ENCODE measurements around the gene EGFR.

The EGFR gene

GRCh38 chr7:55130395-55131141 lies 111.8 kb downstream of the EGFR start:
- no peak for DNase-seq

- DNase-seq: no peak
These were observed 112.5 kb downstream of the EGFR start for GRCh38 chr7:55131142-55131929.

- no peak for DNase-seq
These were observed 113.7 kb downstream of the EGFR start for GRCh38 chr7:55132550-55132889.

- DNase-seq: peak; percentile 17 to 19
These were observed 114.2 kb downstream of the EGFR start for GRCh38 chr7:55132890-55133551.

- no peak for DNase-seq
These were observed 115.0 kb downstream of the EGFR start for GRCh38 chr7:55133630-55134358.

- no peak for DNase-seq
These were observed 115.5 kb downstream of the EGFR start for GRCh38 chr7:55134359-55134725.

GRCh38 chr7:55134786-55135185 lies 116.0 kb downstream of the EGFR start:
- no peak for DNase-seq

GRCh38 chr7:55135462-55135861 lies 116.6 kb downstream of the EGFR start:
- DNase-seq: no peak

GRCh38 chr7:55138663-55139062 lies 119.8 kb downstream of the EGFR start:
- no peak for DNase-seq

GRCh38 chr7:55140221-55140940 lies 121.6 kb downstream of the EGFR start:
- no peak for DNase-seq

- DNase-seq: no peak
These were observed 122.1 kb downstream of the EGFR start for GRCh38 chr7:55140941-55141278.

GRCh38 chr7:55142919-55143600 lies 124.2 kb downstream of the EGFR start:
- DNase-seq: no peak

- DNase-seq: no peak
These were observed 125.8 kb downstream of the EGFR start for GRCh38 chr7:55144333-55145317.

GRCh38 chr7:55145606-55146005 lies 126.8 kb downstream of the EGFR start:
- DNase-seq: no peak

GRCh38 chr7:55147101-55147500 lies 128.3 kb downstream of the EGFR start:
- DNase-seq: no peak

- no peak for DNase-seq
These were observed 128.9 kb downstream of the EGFR start for GRCh38 chr7:55147736-55148135.

- no peak for DNase-seq
These were observed 129.8 kb downstream of the EGFR start for GRCh38 chr7:55148571-55148970.

- DNase-seq: no peak
These were observed 130.2 kb downstream of the EGFR start for GRCh38 chr7:55149001-55149400.

GRCh38 chr7:55150166-55150565 lies 131.3 kb downstream of the EGFR start:
- DNase-seq: no peak

GRCh38 chr7:55150709-55151451 lies 132.1 kb downstream of the EGFR start:
- DNase-seq: no peak

All from activated CD4-positive, alpha-beta T cell treated with anti-CD3 and anti-CD28 coated beads, Interleukin-2, amount 50 U/mL, for 48 hours (primary cell).